GM18951 (cell line): ENCODE results near the gene GALNT13.

Source experiments
- POLR2A ChIP-seq: IDR thresholded peaks from 4 replicates; pipeline ENCODE4 v1.6.1; 2011; ENCODE audit warnings: mild to moderate bottlenecking; ENCODE audit not compliant: insufficient read length, insufficient read depth; ENCODE audit errors: extremely low read depth
- in situ Hi-C: fragments of 300-500 bp; cut with MboI; formaldehyde crosslinking; loops from one replicate; pipeline ENCODE4 v1.12.0; 2022; ENCODE audit warnings: low sequenced_read_pairs, mixed read lengths, inconsistent platforms; ENCODE audit not compliant: unreplicated experiment

Gene GALNT13

GRCh38 chr2:154291511-154291910 is 419.8 kb downstream of the GALNT13 start:
- in situ Hi-C loops = no loop called here
- TF ChIP-seq POLR2A = no peak

- in situ Hi-C loops = no loop called here
- no peak for TF ChIP-seq POLR2A
These were observed 420.2 kb downstream of the GALNT13 start for GRCh38 chr2:154291927-154292326.

GRCh38 chr2:154293864-154294263 is 422.1 kb downstream of the GALNT13 start:
- in situ Hi-C loops = no loop called here
- TF ChIP-seq POLR2A = no peak

- in situ Hi-C loops = no loop called here
- TF ChIP-seq POLR2A = no peak
These were observed 434.7 kb downstream of the GALNT13 start for GRCh38 chr2:154306266-154306970.

GRCh38 chr2:154307007-154307406 is 435.3 kb downstream of the GALNT13 start:
- TF ChIP-seq POLR2A = no peak
- in situ Hi-C loops = no loop called here

- in situ Hi-C loops = no loop called here
- TF ChIP-seq POLR2A = no peak
These were observed 452.9 kb downstream of the GALNT13 start for GRCh38 chr2:154324601-154325000.

GRCh38 chr2:154329510-154329909 is 457.8 kb downstream of the GALNT13 start:
- in situ Hi-C loops = no loop called here
- no peak for TF ChIP-seq POLR2A

GRCh38 chr2:154331784-154332183 is 460.1 kb downstream of the GALNT13 start:
- TF ChIP-seq POLR2A = no peak
- in situ Hi-C loops = no loop called here

GRCh38 chr2:154336201-154336600 is 464.5 kb downstream of the GALNT13 start:
- in situ Hi-C loops = no loop called here
- no peak for TF ChIP-seq POLR2A

- no peak for TF ChIP-seq POLR2A
- in situ Hi-C loops = no loop called here
These were observed 466.7 kb downstream of the GALNT13 start for GRCh38 chr2:154338352-154338967.

- in situ Hi-C loops = no loop called here
- TF ChIP-seq POLR2A = no peak
These were observed 471.6 kb downstream of the GALNT13 start for GRCh38 chr2:154343282-154343681.

- in situ Hi-C loops = no loop called here
- no peak for TF ChIP-seq POLR2A
These were observed 479.2 kb downstream of the GALNT13 start for GRCh38 chr2:154350911-154351310.

GRCh38 chr2:154361276-154361675 is 489.6 kb downstream of the GALNT13 start:
- no peak for TF ChIP-seq POLR2A
- in situ Hi-C loops = no loop called here

GRCh38 chr2:154368153-154368552 is 496.4 kb downstream of the GALNT13 start:
- in situ Hi-C loops = no loop called here
- no peak for TF ChIP-seq POLR2A
